ENCODE data around the gene RAPGEF6. TPM values are rescaled to one million over a fixed set of nuclear protein-coding genes. Genes with fewer than 3 reads are reported as not detected.
"Not testable (repeated sequence)": the region's sequence is repeated elsewhere in the genome, so short reads cannot be mapped to it uniquely, and the experiment has no call there.

The RAPGEF6 gene, protein sequence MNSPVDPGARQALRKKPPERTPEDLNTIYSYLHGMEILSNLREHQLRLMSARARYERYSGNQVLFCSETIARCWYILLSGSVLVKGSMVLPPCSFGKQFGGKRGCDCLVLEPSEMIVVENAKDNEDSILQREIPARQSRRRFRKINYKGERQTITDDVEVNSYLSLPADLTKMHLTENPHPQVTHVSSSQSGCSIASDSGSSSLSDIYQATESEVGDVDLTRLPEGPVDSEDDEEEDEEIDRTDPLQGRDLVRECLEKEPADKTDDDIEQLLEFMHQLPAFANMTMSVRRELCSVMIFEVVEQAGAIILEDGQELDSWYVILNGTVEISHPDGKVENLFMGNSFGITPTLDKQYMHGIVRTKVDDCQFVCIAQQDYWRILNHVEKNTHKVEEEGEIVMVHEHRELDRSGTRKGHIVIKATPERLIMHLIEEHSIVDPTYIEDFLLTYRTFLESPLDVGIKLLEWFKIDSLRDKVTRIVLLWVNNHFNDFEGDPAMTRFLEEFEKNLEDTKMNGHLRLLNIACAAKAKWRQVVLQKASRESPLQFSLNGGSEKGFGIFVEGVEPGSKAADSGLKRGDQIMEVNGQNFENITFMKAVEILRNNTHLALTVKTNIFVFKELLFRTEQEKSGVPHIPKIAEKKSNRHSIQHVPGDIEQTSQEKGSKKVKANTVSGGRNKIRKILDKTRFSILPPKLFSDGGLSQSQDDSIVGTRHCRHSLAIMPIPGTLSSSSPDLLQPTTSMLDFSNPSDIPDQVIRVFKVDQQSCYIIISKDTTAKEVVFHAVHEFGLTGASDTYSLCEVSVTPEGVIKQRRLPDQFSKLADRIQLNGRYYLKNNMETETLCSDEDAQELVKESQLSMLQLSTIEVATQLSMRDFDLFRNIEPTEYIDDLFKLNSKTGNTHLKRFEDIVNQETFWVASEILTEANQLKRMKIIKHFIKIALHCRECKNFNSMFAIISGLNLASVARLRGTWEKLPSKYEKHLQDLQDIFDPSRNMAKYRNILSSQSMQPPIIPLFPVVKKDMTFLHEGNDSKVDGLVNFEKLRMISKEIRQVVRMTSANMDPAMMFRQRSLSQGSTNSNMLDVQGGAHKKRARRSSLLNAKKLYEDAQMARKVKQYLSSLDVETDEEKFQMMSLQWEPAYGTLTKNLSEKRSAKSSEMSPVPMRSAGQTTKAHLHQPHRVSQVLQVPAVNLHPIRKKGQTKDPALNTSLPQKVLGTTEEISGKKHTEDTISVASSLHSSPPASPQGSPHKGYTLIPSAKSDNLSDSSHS (N-terminal part only)
- 30.8 TPM for total RNA-seq

DNA sequence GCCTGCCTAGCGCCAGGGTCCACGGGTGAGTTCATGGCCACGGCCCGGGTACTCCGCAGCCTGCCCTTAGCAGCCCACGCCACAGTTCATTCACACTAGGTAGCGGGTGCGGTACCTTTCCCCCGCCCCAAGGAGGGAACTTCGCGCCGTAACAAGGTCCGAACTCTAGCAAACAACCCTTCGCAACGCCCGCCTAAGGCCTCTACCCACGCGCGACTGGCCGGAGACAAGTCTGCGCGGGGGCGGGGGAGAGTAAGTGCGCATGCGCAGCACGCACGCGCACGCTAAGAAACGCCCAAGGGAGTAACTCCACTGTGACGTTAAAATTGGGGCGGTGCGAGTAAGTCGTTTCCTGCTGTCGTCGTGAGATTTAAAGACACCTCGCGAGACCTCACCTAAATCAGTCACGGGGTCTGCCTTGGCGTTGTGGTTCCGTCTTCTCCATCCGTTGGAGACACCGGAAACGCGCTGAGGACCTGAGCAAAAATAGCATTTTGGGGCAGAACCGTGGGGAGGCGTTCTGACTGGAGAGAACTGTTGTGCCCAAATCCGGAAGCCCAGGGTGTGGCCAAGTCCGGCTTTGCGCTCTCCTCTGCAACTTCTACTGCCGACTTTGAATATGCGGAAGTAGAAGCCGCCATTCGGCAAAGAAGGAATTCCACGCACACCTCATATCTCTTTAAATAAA is at the start of gene RAPGEF6:
RAPGEF6 (minus strand) TSS at position 234 of the 688 bp plus-strand sequence; CDS start at position 35, 199 bp downstream.
- peak; percentile 100 for DNase-seq

DNA sequence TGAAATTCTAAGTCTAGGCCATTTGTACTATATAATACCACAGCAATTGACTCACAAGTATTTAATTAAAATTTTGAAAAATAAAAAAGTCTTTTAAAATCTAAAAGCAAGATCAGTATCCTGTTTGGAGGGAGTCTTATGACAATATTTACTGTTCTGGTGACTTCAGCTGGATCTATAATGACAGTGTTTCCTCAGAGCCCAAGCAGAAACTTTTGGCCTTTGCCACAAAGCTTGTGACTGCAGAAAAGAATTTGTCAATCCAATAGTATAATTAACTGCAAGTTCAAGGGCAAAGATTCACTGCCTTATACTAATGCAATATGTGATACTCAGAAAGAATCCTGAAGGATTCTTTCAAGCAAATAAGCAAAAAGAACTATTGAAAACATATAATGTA is 49.6 kb upstream of the RAPGEF6 start:
- no peak for DNase-seq

DNA sequence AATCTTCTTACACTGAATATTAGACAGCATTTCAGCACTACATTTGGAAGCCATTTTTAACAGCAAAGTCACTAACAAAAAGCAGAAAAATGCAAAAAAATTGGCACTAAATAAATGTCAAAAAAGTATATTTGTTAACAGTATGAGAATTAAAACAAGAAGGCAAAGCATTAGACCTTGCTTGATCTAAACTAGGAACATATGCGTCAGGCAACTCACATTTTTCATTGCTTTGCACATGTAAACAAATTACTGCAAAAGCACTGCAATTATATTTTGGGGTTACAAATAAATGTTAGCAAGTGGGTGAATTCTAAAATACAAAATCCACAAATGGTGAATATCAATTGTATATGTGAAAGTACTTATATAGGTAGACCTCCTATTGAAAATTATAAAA is 49.0 kb upstream of the RAPGEF6 start:
- DNase-seq: no peak

DNA sequence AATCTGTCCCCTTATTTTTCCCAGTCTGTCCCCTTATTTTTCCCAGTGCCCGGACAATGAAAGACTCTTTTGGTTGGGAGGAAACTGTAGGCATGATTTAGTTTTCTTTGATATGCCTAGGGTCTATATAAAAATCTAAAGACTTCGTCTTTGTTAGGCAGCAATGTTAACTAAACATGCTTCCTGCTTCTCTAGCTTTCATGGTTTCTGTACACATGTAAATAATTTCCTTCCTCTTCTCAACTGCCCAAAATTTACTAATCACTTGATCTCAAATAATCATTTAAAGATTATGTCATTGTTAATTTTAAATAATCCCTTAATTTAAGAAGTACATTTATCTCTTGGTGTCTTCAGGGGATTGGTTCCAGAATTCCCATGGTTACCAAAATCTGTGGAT is 47.8 kb upstream of the RAPGEF6 start:
- DNase-seq: no peak

DNA sequence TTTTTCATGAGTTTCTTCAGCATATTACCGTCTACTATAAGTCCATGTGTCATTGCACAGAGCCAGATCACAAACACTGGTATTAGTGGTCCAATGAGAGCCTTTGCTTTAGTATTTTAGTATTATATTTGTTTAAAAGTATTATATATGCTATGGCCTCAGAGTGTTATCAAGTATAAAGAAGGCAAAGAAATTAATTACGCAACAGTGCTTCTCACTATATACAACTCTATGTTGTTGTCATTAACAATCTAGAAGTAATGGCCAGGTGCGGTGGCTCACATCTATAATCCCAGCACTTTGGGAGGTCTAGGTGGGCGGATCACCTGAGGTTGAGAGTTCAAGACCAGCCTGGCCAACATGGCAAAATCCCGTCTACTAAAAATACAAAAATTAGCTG is 47.1 kb upstream of the RAPGEF6 start:
- no peak for DNase-seq

DNA sequence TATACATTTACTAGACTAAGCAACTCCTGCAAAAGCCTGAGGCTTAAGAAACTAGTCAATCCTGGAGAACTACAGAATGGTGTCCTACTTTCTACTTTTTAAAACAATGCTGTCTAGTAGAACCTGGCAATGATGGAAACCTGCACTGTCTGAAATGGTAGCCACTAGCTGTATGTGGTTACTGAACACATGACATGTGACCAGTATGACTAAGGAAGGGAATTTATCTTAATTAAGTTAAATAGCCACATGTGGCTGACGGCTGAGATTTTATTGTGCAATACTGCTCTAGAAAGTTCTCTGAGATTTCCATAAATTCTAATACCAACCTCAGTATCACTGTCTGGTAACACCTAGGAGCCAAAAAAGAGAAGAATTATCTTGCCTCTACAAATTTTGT is 44.9 kb upstream of the RAPGEF6 start:
- DNase-seq: no peak

DNA sequence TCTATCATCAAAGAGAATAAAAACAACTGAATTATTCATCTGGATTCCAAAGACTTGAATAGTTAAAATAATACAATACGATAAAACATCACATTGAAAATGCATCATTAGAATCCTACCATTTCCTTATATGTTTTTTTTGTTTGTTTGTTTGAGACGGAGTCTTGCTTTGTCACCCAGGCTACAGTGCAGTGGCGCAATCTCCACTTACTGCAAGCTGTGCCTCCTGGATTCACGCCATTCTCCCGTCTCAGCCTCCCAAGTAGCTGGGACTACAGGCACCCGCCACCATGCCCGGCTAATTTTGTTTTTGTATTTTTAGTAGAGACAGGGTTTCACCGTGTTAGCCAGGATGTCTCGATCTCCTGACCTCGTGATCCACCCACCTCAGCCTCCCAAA is 43.2 kb upstream of the RAPGEF6 start:
- not testable (repeated sequence) for DNase-seq

DNA sequence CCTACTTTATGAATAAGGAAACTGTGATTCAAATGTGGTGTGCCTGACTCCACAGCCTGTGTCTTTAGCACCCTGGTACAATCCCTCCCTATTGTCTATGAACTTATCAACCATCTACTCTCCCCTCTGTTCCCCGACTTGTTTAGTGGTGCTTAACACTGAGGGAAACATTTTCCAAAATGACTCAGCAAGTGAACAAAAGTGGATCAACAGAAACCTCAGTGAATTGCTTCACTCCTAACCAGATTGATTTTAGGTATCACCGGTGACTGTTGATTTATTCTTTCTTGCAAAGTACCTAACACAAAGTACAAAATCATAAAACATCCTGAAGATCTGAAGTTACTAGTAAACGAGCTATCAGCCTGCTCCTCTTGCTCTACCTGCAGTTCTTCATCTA is 42.1 kb upstream of the RAPGEF6 start:
- no peak for DNase-seq

DNA sequence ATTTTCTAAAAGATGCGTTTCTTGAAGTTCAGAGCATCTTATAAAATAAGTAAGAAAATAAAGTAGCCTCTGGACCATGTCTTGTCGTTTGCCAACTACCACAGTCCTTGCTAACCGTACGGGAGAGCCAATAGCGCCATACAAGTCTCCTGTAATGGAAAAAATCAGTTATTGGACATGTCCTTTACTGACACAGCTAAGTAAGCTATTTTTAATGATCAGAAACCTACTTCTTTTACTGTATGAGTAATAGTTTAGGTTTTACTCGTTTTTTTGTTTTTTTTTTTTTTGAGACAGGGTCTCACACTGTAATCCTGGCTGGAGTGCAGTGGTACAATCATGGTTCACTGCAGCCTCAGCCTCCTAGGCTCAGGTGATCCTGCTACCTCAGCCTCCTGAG is 37.7 kb upstream of the RAPGEF6 start:
- DNase-seq: no peak

DNA sequence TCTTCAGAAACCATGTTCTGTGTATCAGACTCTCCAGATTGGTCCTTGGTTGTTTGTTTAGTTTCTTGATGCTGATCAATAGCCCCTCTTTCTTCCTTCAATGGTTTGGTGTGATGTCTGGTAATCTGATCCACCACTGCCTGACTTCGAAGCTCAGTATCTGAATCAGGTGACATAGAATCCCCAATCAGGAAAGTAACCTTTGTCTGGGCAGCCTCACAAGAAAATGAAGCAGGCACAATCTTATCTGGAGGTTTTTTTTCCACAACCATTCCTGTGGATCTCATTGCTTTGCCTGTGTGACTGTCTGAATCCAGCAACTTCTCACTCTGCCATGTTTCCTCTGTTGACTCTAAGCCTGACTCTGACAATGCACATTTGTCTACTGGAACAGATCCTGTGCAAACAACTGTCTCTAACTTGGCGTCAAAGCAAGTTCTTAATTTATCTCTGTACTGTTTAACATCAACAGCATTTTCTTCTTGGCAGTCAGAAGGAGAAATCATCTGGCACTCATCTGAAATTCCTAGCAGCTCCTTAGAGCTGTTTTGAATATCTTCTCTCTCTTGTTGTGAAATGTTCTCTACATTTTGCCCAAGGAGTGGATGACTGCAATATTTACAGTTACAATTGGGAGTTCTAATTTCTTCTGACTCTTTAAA is 37.1 kb upstream of the RAPGEF6 start:
- DNase-seq: peak; percentile 83

DNA sequence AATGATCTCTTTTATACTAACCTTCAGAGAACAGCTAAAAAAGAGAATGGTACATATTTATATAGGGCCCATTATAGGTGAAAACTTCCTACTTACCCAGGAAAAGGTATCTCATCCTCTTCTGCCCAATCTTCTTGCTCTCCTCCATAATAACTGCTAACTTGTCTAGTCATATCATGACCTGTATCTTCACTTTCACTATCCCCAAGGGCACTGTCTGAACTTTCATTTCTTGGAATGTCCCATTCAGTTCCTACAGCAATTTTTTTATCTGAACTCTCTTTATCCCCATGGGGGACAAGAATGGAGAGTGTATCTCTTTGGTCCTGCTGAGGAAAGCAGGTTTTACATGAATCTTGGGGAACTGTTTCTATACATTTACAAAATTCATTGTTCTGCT is 36.4 kb upstream of the RAPGEF6 start:
- DNase-seq: no peak

DNA sequence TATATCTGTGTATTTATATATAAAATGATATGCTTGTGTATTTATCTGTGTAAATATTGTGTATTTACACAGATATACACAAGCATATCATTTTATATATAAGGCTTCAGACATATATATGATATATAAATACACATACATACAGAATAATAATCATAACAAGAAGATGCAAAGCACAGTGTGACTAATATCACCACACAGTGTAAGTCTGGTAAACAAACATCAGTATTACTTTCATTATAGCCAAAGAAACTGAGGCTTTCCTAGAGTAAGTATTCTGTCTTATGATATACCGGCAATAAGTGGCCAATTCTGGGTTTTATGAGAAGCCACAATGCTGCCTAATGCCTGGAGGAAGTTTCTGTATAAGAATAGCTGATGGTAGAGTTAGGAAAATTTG is 29.9 kb upstream of the RAPGEF6 start:
- DNase-seq: no peak

DNA sequence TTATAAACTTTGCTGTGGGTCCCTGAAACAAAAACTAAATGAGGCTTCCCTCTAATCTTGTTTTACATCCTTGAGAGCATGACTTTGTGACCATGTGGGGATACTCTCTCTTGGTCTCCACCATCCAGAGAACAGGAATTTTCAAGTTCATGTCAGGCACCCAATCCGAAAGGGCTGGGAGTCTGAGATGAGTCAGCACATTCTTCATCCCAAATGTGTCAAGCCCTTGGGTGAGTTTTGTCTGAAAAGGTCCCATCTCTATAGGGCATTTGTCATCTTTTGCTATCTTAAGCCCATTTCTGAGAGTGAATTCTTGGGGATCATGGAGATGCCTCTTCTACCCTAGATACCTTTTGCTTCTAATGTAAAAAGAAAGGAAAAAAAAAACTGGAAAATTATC is 26.9 kb upstream of the RAPGEF6 start:
- no peak for DNase-seq

DNA sequence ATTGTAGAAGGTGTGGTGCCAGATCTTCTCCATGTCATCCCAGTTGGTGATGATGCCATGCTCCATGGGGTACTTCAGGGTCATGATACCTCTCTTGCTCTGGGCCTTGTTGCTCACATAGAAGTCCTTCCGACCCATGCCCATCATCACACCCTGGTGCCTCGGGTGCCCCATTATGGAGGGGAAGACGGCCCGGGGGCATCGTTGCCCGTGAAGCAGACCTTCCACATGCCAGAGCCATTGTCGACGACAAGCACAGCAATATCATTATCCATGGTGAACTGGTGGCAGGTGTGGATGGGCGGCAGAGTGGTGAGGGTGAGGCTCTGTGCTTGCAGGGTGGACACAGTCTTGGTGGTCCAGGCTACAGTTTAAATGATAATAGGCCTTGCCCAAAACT is 24.8 kb upstream of the RAPGEF6 start:
- no peak for DNase-seq

DNA sequence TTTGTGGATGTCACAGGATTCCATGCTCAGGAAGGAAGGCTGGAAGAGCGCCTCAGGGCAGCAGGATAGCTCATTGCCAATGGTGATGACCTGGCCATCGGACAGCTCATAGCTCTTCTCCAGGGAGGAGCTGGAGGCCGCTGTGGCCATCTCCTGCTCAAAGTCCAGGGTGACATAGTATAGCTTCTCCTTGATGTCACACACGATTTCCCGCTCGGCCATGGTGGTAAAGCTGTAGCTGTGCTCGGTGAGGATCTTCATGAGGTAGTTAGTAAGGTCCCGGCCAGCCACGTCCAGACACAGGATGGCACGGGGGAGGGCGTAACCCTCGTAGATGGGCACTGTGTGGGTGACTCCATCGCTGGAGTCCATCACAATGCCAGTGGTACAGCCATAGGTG is 24.3 kb upstream of the RAPGEF6 start:
- DNase-seq: no peak

DNA sequence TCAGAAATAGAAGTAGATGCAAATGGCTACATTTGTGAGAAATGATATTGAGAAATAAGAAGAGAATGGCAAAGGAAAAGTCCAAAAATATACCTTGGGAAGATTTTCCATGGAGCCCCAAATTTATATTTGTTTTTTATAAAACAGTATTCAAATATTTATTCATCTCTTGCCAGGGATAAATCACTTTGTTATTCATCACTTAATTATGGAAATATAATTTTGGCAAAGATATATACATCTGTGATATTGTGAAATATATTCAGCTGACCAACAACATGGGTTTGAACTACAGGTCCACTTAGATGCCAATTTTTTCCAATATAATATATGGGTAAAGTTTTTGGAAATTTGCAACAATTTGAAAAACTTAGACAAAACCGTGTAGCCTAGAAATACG is 19.7 kb upstream of the RAPGEF6 start:
- DNase-seq: no peak

DNA sequence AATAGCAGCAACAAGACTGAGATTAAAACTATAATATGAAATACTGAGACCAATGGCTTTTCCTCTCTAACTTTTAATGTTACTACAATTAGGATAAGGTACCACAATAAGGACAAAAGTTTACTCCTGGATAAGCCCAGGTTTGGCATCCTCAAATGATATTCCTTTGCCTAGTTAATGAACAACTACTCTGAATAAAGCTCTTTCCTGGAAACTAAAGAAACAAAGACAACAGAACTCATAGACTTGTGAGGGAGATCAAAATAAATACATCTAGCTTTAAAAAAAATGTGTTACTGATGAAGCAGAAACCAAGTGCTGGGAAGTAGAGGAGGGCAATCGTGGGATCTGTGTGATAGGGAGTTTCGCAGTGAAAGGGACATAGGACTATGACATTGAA is 19.3 kb upstream of the RAPGEF6 start:
- DNase-seq: no peak

DNA sequence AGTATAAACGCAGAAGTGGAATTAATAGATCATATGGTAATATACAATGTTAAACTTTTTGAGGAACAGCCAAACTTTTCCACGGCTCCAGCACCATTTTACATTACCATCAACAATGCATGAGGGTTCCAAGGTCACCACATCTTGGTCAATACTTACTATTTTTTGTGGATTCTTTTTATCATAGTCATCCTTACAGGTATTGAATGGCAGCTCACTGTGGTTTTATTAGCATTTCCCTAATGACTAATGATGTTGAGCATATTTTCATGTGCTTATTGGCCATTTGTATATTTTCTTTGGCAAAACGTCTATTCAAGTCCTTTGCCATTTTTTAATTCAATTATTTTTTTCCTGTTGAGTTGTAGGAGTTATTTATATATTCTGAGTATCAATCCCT is 14.1 kb upstream of the RAPGEF6 start:
- no peak for DNase-seq

DNA sequence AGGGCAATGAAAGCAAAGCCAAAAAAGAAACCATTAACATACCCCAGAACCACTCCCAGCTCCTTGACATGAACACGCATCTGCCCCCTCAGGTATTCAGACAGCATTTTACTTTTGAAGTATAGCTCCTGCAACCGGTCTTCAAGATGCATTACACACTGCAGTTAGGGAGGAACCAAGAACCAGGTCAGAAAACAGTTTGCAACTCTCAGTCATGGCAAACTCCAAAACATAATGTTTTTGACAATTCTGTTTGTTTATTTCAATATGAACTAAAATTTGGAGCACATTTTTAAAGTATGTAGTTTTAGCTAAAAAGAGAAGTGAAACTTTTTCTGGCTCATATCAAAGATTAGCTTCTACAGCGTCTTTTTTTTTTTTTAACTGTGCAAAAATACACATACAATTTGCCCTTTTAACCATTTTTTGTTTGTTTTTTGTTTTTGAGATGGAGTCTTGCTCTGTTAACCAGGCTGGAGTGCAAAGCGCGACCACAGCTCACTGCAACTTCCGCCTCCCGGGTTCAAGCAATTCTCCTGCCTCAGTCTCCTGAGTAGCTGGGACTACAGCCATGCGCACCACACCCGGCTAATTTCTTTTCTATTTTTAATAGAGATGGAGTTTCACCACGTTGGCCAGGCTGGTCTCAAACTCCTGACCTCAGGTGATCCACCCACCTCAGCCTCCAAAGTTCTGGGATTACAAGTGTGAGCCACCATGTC is 12.2 kb upstream of the RAPGEF6 start:
- no peak for DNase-seq

DNA sequence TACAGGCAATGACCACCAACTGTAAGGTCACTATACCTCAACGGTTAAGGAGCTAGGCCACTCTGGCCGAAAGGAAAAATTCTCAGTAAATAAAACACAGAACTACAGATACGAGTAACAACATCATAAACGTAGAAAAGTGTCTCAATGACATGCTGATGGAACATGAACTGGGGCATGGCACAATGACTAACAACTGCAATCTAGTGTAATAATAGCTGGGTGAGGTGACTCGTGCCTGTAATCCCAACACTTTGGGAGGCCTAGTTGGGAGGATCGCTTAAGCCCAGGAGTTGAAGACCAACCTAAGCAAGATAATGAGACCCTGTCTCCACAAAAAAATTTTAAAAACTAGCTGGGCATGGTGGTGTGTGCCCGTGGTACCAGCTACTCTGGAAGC is 9.8 kb upstream of the RAPGEF6 start:
- no peak for DNase-seq

DNA sequence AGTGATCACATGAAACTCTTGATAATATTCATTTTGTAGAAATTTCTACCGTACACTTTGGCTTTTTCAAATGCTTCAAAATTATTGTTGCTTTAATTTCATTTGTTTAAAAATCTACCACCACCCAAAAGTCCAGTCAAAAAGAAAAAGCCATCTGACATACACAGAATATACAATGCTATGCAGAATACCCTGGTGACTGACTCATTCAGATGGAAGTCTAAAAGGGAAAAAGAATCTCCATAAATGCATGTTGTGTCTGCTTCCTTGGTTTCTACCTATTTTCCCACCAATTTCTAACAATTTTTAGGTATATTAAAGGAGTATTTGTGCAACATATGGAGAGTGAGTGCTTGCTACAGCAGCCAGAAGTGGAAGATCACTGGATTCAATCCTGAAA is 9.3 kb upstream of the RAPGEF6 start:
- no peak for DNase-seq

All from skin of body (tissue), 2 donors.